K562 (cell line): ENCODE results near the gene SVEP1. TPM values are rescaled to one million over a fixed set of nuclear protein-coding genes. Genes with fewer than 3 reads are reported as not detected.

Source experiments
- ATAC-seq: fragments of 200-7000 bp; cut with Tn5 transposase; 3 replicates; pipeline ENCODE4 v1.9.1; 2020; ENCODE audit warnings: moderate library complexity
- BruUV-seq: library from RNA; stranded (reverse); fragments of 400-500 nt; replicated peaks from 2 replicates; lab custom pipeline; 2021; lab: Mats Ljungman, UMichigan
- CTCF ChIA-PET: fragments of 300-600 bp; formaldehyde crosslinking; extraction: SDS; loops from one replicate; lab custom pipeline; 2021; ENCODE audit warnings: low intra/inter-chr PET ratio; lab: Yijun Ruan, JAX
- POLR2A ChIA-PET: fragments of 300-600, 350-650 bp; sonication (Branson Sonifier 250); formaldehyde crosslinking; extraction: SDS; loops from one replicate; lab custom pipeline; 2021; ENCODE audit warnings: antibody characterized with exemption, inconsistent platforms; lab: Yijun Ruan, JAX
- DNase-seq, 4 experiments: peaks; one replicate each; pipeline versions ENCODE4 v3.0.0 to v3.0.0-alpha.2; 2011 to 2018; ENCODE audit warnings: low spot score in 3 of 4, mixed read lengths in 3 of 4; ENCODE audit errors: extremely low read depth in 1 of 4
- FAIRE-seq: peaks from 2 replicates; lab custom pipeline; 2011; peaks lifted over from hg19 to GRCh38; lab: Jason Lieb, UNC
- H2AFZ ChIP-seq: 2 replicates; pipeline ENCODE4 v1.6.0; 2011; ENCODE audit warnings: low read depth, low read length, control low read depth, inconsistent platforms
- H3K27ac ChIP-seq: fragments of 200-600 bp; 3 replicates; pipeline ENCODE4 v1.8.0; 2011; ENCODE audit warnings: low read depth, mild to moderate bottlenecking, control low read depth, inconsistent platforms, low read length, moderate library complexity, mixed read lengths; ENCODE audit errors: extremely low read depth
- H3K27me3 ChIP-seq, 2 experiments: fragments of 300-600 bp in 1 of 2; 2 replicates in 1 of 2; 3 replicates in 1 of 2; pipeline versions ENCODE4 v1.6.0 to v1.8.0; 2011; ENCODE audit warnings: inconsistent platforms in 2 of 2, low read length in 2 of 2, mild to moderate bottlenecking in 1 of 2, mixed read lengths in 1 of 2, moderate library complexity in 1 of 2; ENCODE audit not compliant: control insufficient read depth in 2 of 2, insufficient read depth in 2 of 2
- H3K36me3 ChIP-seq: fragments of 300-600 bp; 3 replicates; pipeline ENCODE4 v1.8.0; 2011; ENCODE audit warnings: mild to moderate bottlenecking, low read length, inconsistent platforms; ENCODE audit not compliant: control insufficient read depth, insufficient read depth
- H3K4me1 ChIP-seq, 2 experiments: fragments of 200-600 bp in 1 of 2; replicated peaks in 1 of 2; 2 replicates in 1 of 2; 3 replicates in 1 of 2; pipeline versions ENCODE4 v1.5.1 to v1.8.0; 2011; ENCODE audit warnings: inconsistent platforms in 2 of 2, low read length in 2 of 2, mild to moderate bottlenecking in 1 of 2, mixed read lengths in 1 of 2, moderate library complexity in 1 of 2; ENCODE audit not compliant: control insufficient read depth in 2 of 2, insufficient read depth in 2 of 2
- H3K4me2 ChIP-seq: 2 replicates; pipeline ENCODE4 v1.6.1; 2011; ENCODE audit warnings: low read length, control low read depth, inconsistent platforms, mixed read lengths; ENCODE audit not compliant: insufficient read depth
- H3K4me3 ChIP-seq: fragments of 200-600 bp; sonication (generic), shearing (Covaris generic); 2 replicates; pipeline ENCODE4 v1.5.1; 2016; ENCODE audit warnings: control low read depth, inconsistent platforms
- H3K79me2 ChIP-seq: fragments of 200-600 bp; 3 replicates; pipeline ENCODE4 v1.8.0; 2011; ENCODE audit warnings: low read length, inconsistent platforms; ENCODE audit not compliant: control insufficient read depth, insufficient read depth
- H3K9ac ChIP-seq, 2 experiments: 2 replicates each; pipeline versions ENCODE4 v1.6.0 to v1.6.1; 2011; ENCODE audit warnings: low read depth in 2 of 2, low read length in 2 of 2, control low read depth in 1 of 2, inconsistent platforms in 1 of 2, mild to moderate bottlenecking in 1 of 2, mixed read lengths in 1 of 2; ENCODE audit not compliant: insufficient read depth in 1 of 2
- H3K9me1 ChIP-seq: one replicate; pipeline ENCODE4 v1.6.0; 2011; ENCODE audit warnings: inconsistent platforms, mild to moderate bottlenecking, low read length, moderate library complexity; ENCODE audit not compliant: control insufficient read depth, insufficient read depth
- H3K9me3 ChIP-seq: replicated peaks from 2 replicates; pipeline ENCODE4 v1.5.1; 2011; ENCODE audit warnings: low read depth, low read length, inconsistent platforms; ENCODE audit not compliant: control insufficient read depth, insufficient read depth
- H4K20me1 ChIP-seq: replicated peaks from 2 replicates; pipeline ENCODE4 v1.6.1; 2011; ENCODE audit warnings: low read length, inconsistent platforms, mixed read lengths; ENCODE audit not compliant: control insufficient read depth, insufficient read depth
- BRD4 ChIP-seq: fragments of 200-600 bp; sonication (generic); IDR thresholded peaks from 2 replicates; pipeline ENCODE4 v1.6.1; 2017; ENCODE audit warnings: inconsistent platforms
- HNRNPL ChIP-seq: fragments of 200-400 bp; formaldehyde crosslinking; IDR thresholded peaks from 2 replicates; pipeline ENCODE4 v1.6.1; 2017; ENCODE audit warnings: low read depth, mild to moderate bottlenecking, low read length
- MBD2 ChIP-seq: sonication (generic); IDR thresholded peaks from 2 replicates; pipeline ENCODE4 v1.6.1; 2016; ENCODE audit warnings: low read depth, borderline replicate concordance
- POLR2H ChIP-seq: IDR thresholded peaks from 2 replicates; pipeline ENCODE4 v1.6.1; 2016; ENCODE audit warnings: missing genetic modification characterization, low read depth, mild to moderate bottlenecking, control low read depth, missing compliant biosample characterization, moderate library complexity
- RBM15 ChIP-seq: fragments of 200-400 bp; formaldehyde crosslinking; IDR thresholded peaks from 2 replicates; pipeline ENCODE4 v1.6.1; 2018; ENCODE audit warnings: mild to moderate bottlenecking, low read length, moderate library complexity; ENCODE audit not compliant: insufficient read depth
- SPI1 ChIP-seq: IDR thresholded peaks from 2 replicates; pipeline ENCODE4 v1.6.1; 2011; ENCODE audit warnings: low read depth, low read length, control low read depth, borderline replicate concordance
- TARDBP ChIP-seq: fragments of 450-650 bp; IDR thresholded peaks from 2 replicates; pipeline ENCODE4 v1.6.1; 2016
- WGBS: fragments of 100-300 bp; shearing (Covaris generic); methylation state at CpG from one replicate; pipeline ENCODE4 v1.1.6; 2016; ENCODE audit warnings: low coverage, mixed read lengths; ENCODE audit not compliant: insufficient coverage; ENCODE audit errors: missing lambda C conversion rate; 5-methylcytosine and 5-hydroxymethylcytosine counted together
- in situ Hi-C: fragments of 300-500 bp; cut with MboI; formaldehyde crosslinking; loops from 4 replicates; pipeline ENCODE4 v1.15.0; 2018; ENCODE audit warnings: inconsistent platforms, mixed read lengths
- intact Hi-C: fragments of 100-400 bp; cut with micrococcal nuclease; formaldehyde crosslinking; loops from 2 replicates; pipeline ENCODE4 v1.14.2; 2022
- polyA plus RNA-seq, 8 experiments: library from polyadenylated mRNA; depleted of rRNA in 4 of 8; stranded (reverse) in 5 of 8; unstranded in 3 of 8; fragments of >200 nt; fragmentation: Nextera tagmentation in 2 of 8; fragmentation: Illumina TruSeq in 1 of 8; extraction: Ambion mirVana in 2 of 8; extraction: Trizol in 1 of 8; gene quantifications; 2 replicates each; pipeline versions ENCODE4 v1.2.1 to v1.2.3, GENCODE V29; 2011 to 2014; ENCODE audit warnings: inconsistent platforms in 1 of 8, missing spikeins in 1 of 8
- total RNA-seq, 7 experiments: library from RNA; depleted of rRNA in 6 of 7; stranded (reverse); fragments of >200 nt in 6 of 7; fragmentation: Illumina TruSeq in 2 of 7; extraction: Trizol in 2 of 7; gene quantifications; 2 replicates each; pipeline versions ENCODE4 v1.2.1 to v1.2.3, GENCODE V29; 2011 to 2021; ENCODE audit warnings: low replicate concordance in 1 of 7
- TF ChIP-seq, protein P1 (sequence below): sonication (generic); formaldehyde crosslinking; IDR thresholded peaks from 2 replicates; pipeline ENCODE4 v1.8.1; 2023; ENCODE audit warnings: missing genetic modification reagents, mild to moderate bottlenecking, borderline replicate concordance
- TF ChIP-seq, protein P2 (sequence below): sonication (generic); formaldehyde crosslinking; IDR thresholded peaks from 2 replicates; pipeline ENCODE4 v1.8.1; 2023; ENCODE audit warnings: mild to moderate bottlenecking, missing genetic modification reagents

Gene SVEP1
- total and polyA plus RNA-seq, 9 of the 15 experiments (the other 6 are each of a cell fraction or from before 2014, with no cell fraction given): 0.20 to 0.84 (median 0.43) TPM

DNA sequence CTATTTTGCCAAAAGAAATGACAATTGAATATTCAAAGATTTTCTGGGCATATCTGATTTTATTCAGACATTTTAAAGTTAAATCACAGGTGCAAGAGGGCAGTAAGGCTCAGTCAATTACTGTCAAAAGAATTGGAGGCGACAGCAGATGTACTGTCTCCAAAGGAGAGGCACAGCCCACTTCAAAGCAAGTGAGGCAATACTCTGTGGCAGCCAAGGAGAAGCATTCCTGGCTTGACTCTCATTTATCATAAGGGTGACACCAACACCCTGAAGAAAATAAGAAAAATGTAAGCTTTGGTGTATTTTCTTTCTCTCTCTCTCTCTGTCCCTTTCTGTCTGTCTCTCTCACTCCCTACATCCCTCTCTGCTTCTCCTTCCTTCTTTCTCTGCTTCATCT is 93.3 kb downstream of the SVEP1 start:
- BruUV-seq: no TSS peak
- H3K9me1 ChIP-seq: no peaks in the 10 kb centered on the region
- no peak overlapping the region for H3K4me2 ChIP-seq
- H3K9ac ChIP-seq: no peak overlapping the region
- in situ Hi-C loops: no loop called here
- DNase-seq (no peak), FAIRE-seq (no peak), ATAC-seq (no peak)
- no peaks in the 10 kb centered on the region for H3K36me3 ChIP-seq
- WGBS: 0% methylated on average over 1 of the region's 1 CpG
- H3K4me1 ChIP-seq: no peaks in the 10 kb centered on the region
- H3K79me2 ChIP-seq: no peaks in the 10 kb centered on the region
- no peak overlapping the region for H3K27ac ChIP-seq
- no peaks in the 10 kb centered on the region for H4K20me1 ChIP-seq
- CTCF ChIA-PET: interaction anchor here (0.7 kb wide), 1 partner anchor 18 kb away, joined by 3 read pairs; no protein-coding TSS in a partner anchor
- no peaks in the 10 kb centered on the region; a peak in 1 of 5 replicates for H3K27me3 ChIP-seq
- no peak overlapping the region for H2AFZ ChIP-seq
- intact Hi-C loops: no loop called here
- H3K4me3 ChIP-seq: no peak overlapping the region
- H3K9me3 ChIP-seq: no peaks in the 10 kb centered on the region
- POLR2A ChIA-PET: no interaction called here
- TF ChIP-seq, protein P1, sequence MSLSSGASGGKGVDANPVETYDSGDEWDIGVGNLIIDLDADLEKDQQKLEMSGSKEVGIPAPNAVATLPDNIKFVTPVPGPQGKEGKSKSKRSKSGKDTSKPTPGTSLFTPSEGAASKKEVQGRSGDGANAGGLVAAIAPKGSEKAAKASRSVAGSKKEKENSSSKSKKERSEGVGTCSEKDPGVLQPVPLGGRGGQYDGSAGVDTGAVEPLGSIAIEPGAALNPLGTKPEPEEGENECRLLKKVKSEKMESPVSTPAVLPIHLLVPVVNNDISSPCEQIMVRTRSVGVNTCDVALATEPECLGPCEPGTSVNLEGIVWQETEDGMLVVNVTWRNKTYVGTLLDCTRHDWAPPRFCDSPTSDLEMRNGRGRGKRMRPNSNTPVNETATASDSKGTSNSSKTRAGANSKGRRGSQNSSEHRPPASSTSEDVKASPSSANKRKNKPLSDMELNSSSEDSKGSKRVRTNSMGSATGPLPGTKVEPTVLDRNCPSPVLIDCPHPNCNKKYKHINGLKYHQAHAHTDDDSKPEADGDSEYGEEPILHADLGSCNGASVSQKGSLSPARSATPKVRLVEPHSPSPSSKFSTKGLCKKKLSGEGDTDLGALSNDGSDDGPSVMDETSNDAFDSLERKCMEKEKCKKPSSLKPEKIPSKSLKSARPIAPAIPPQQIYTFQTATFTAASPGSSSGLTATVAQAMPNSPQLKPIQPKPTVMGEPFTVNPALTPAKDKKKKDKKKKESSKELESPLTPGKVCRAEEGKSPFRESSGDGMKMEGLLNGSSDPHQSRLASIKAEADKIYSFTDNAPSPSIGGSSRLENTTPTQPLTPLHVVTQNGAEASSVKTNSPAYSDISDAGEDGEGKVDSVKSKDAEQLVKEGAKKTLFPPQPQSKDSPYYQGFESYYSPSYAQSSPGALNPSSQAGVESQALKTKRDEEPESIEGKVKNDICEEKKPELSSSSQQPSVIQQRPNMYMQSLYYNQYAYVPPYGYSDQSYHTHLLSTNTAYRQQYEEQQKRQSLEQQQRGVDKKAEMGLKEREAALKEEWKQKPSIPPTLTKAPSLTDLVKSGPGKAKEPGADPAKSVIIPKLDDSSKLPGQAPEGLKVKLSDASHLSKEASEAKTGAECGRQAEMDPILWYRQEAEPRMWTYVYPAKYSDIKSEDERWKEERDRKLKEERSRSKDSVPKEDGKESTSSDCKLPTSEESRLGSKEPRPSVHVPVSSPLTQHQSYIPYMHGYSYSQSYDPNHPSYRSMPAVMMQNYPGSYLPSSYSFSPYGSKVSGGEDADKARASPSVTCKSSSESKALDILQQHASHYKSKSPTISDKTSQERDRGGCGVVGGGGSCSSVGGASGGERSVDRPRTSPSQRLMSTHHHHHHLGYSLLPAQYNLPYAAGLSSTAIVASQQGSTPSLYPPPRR: no peak
- no peak for TF ChIP-seq BRD4
- TF ChIP-seq MBD2: no peak
- TF ChIP-seq TARDBP: no peak
- TF ChIP-seq POLR2H (tag): no peak
- TF ChIP-seq SPI1: no peak
- no peak for TF ChIP-seq RBM15
- no peak for TF ChIP-seq HNRNPL
- TF ChIP-seq, protein P2, sequence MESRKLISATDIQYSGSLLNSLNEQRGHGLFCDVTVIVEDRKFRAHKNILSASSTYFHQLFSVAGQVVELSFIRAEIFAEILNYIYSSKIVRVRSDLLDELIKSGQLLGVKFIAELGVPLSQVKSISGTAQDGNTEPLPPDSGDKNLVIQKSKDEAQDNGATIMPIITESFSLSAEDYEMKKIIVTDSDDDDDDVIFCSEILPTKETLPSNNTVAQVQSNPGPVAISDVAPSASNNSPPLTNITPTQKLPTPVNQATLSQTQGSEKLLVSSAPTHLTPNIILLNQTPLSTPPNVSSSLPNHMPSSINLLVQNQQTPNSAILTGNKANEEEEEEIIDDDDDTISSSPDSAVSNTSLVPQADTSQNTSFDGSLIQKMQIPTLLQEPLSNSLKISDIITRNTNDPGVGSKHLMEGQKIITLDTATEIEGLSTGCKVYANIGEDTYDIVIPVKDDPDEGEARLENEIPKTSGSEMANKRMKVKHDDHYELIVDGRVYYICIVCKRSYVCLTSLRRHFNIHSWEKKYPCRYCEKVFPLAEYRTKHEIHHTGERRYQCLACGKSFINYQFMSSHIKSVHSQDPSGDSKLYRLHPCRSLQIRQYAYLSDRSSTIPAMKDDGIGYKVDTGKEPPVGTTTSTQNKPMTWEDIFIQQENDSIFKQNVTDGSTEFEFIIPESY (CRISPR knock-in tag): no peak
